Measurements from ENCODE around the gene SASH1.
"Not testable (repeated sequence)": the region's sequence is repeated elsewhere in the genome, so short reads cannot be mapped to it uniquely, and the experiment has no call there.

SASH1 gene

GRCh38 chr6:148375401-148375800 lies 32.8 kb downstream of the SASH1 start:
- DNase-seq (ENCODE audit: low read depth): no peak
- H3K4me3 ChIP-seq (ENCODE audit: low read depth, low read length): no peak overlapping the region
- TF ChIP-seq CTCF (conservative IDR thresholded peaks at IDR 0.05; ENCODE audit: low read depth, low read length): no peak

- no peak for TF ChIP-seq CTCF (conservative IDR thresholded peaks at IDR 0.05; ENCODE audit: low read depth, low read length)
- H3K4me3 ChIP-seq (ENCODE audit: low read depth, low read length): no peak overlapping the region
- DNase-seq (ENCODE audit: low read depth): no peak
Measured at GRCh38 chr6:148379481-148379880, 36.8 kb downstream of the SASH1 start.

GRCh38 chr6:148379966-148380713 lies 37.5 kb downstream of the SASH1 start:
- no peak for DNase-seq (ENCODE audit: low read depth)
- TF ChIP-seq CTCF (conservative IDR thresholded peaks at IDR 0.05; ENCODE audit: low read depth, low read length): no peak
- no peak overlapping the region for H3K4me3 ChIP-seq (ENCODE audit: low read depth, low read length)

- not testable (repeated sequence) for H3K4me3 ChIP-seq (ENCODE audit: low read depth, low read length); DNase-seq (ENCODE audit: low read depth)
Measured at GRCh38 chr6:148382051-148382450, 39.4 kb downstream of the SASH1 start.

- no peak for TF ChIP-seq CTCF (conservative IDR thresholded peaks at IDR 0.05; ENCODE audit: low read depth, low read length)
- no peak overlapping the region for H3K4me3 ChIP-seq (ENCODE audit: low read depth, low read length)
- no peak for DNase-seq (ENCODE audit: low read depth)
Measured at GRCh38 chr6:148382861-148383260, 40.2 kb downstream of the SASH1 start.

GRCh38 chr6:148383658-148384368 lies 41.2 kb downstream of the SASH1 start:
- no peak for DNase-seq (ENCODE audit: low read depth)
- no peak overlapping the region for H3K4me3 ChIP-seq (ENCODE audit: low read depth, low read length)
- TF ChIP-seq CTCF (conservative IDR thresholded peaks at IDR 0.05; ENCODE audit: low read depth, low read length): no peak

- H3K4me3 ChIP-seq (ENCODE audit: low read depth, low read length): no peak overlapping the region
- no peak for TF ChIP-seq CTCF (conservative IDR thresholded peaks at IDR 0.05; ENCODE audit: low read depth, low read length)
- no peak for DNase-seq (ENCODE audit: low read depth)
Measured at GRCh38 chr6:148385379-148385778, 42.7 kb downstream of the SASH1 start.
